Epithelial cell of esophagus (primary cell): ENCODE measurements around the gene ZMYND15.

ENCODE experiments used
- DNase-seq: peaks from one replicate; pipeline ENCODE4 v3.0.0; 2010; ENCODE audit warnings: low read depth
- H3K4me3 ChIP-seq: 2 replicates; pipeline ENCODE4 v1.5.1; 2011; ENCODE audit warnings: mild to moderate bottlenecking, low read length, control low read depth
- TF ChIP-seq, protein P1 (sequence below): IDR thresholded peaks from 2 replicates; pipeline ENCODE4 v1.5.1; 2011; ENCODE audit warnings: low read depth, mild to moderate bottlenecking, low read length, control low read depth, inconsistent platforms; ENCODE audit not compliant: insufficient read depth; ENCODE audit errors: missing control alignments

The ZMYND15 gene

GRCh38 chr17:4738136-4739121 lies 1.2 kb upstream of the ZMYND15 start:
- peak; percentile 90 for DNase-seq
- peak overlapping the region; percentile 66 for H3K4me3 ChIP-seq
- TF ChIP-seq, protein P1, sequence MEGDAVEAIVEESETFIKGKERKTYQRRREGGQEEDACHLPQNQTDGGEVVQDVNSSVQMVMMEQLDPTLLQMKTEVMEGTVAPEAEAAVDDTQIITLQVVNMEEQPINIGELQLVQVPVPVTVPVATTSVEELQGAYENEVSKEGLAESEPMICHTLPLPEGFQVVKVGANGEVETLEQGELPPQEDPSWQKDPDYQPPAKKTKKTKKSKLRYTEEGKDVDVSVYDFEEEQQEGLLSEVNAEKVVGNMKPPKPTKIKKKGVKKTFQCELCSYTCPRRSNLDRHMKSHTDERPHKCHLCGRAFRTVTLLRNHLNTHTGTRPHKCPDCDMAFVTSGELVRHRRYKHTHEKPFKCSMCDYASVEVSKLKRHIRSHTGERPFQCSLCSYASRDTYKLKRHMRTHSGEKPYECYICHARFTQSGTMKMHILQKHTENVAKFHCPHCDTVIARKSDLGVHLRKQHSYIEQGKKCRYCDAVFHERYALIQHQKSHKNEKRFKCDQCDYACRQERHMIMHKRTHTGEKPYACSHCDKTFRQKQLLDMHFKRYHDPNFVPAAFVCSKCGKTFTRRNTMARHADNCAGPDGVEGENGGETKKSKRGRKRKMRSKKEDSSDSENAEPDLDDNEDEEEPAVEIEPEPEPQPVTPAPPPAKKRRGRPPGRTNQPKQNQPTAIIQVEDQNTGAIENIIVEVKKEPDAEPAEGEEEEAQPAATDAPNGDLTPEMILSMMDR: no peak

- peak overlapping the region; percentile 66 for H3K4me3 ChIP-seq
- TF ChIP-seq, protein P1: no peak
- no peak for DNase-seq
Observed at GRCh38 chr17:4740025-4740351, 355 bp downstream of the ZMYND15 start.

GRCh38 chr17:4740584-4740983 lies 951 bp downstream of the ZMYND15 start:
- no peak overlapping the region for H3K4me3 ChIP-seq
- DNase-seq: no peak
- TF ChIP-seq, protein P1: no peak

- no peak overlapping the region for H3K4me3 ChIP-seq
- DNase-seq: no peak
- TF ChIP-seq, protein P1: no peak
Observed at GRCh38 chr17:4741544-4741943, 1.9 kb downstream of the ZMYND15 start.

GRCh38 chr17:4742133-4742532 lies 2.5 kb downstream of the ZMYND15 start:
- no peak for DNase-seq
- H3K4me3 ChIP-seq: no peak overlapping the region
- TF ChIP-seq, protein P1: no peak

GRCh38 chr17:4742629-4743028 lies 3.0 kb downstream of the ZMYND15 start:
- no peak overlapping the region for H3K4me3 ChIP-seq
- no peak for DNase-seq
- TF ChIP-seq, protein P1: no peak
